ENCODE data around the gene MET. TPM values are rescaled to one million over a fixed set of nuclear protein-coding genes. Genes with fewer than 3 reads are reported as not detected.

MET gene
- total RNA-seq, 1 experiment from 2014 or later: 5.0 TPM

DNA sequence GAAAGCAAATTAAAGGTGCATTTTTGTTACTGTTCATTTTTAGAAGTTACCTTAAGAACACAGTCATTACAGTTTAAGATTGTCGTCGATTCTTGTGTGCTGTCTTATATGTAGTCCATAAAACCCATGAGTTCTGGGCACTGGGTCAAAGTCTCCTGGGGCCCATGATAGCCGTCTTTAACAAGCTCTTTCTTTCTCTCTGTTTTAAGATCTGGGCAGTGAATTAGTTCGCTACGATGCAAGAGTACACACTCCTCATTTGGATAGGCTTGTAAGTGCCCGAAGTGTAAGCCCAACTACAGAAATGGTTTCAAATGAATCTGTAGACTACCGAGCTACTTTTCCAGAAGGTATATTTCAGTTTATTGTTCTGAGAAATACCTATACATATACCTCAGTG, 99.6 kb downstream of the MET start:
- Mint-ChIP-seq H3K27ac (no peak overlapping the region), H3K36me3 (ENCODE audit: insufficient read depth in 1 of 3, low read depth in 3 of 3) (no peaks in the 10 kb centered on the region), H3K4me3 (no peak overlapping the region), H3K9me3 (peaks cover 0 to 4% of the 10 kb centered on the region in 2 experiments; a peak in 1 of 5 replicates), H3K4me1 (peaks cover 7 to 8% of the 10 kb centered on the region in 2 experiments), H3K27me3 (ENCODE audit: low read depth) (peaks cover 55% of the 10 kb centered on the region)
- no peak overlapping the region for H4K5ac ChIP-seq (ENCODE audit: insufficient read length, low read depth, low read length)
- H4K20me1 ChIP-seq (ENCODE audit: control insufficient read depth, insufficient read depth, insufficient read length): no peaks in the 10 kb centered on the region
- no peak overlapping the region for H3K23ac ChIP-seq (ENCODE audit: insufficient read length, low read depth, low read length)
- H3K9ac ChIP-seq (ENCODE audit: extremely low read depth, insufficient read length, low read length): no peak overlapping the region
- no peak overlapping the region for H2AFZ ChIP-seq (ENCODE audit: low read length)
- H3K9me3 ChIP-seq (ENCODE audit: control insufficient read depth, low read depth, low read length): no peaks in the 10 kb centered on the region
- no peak overlapping the region for H2AK5ac ChIP-seq (ENCODE audit: insufficient read length, low read length)
- H3K18ac ChIP-seq (ENCODE audit: insufficient read length, low read depth, low read length): no peak overlapping the region
- no peaks in the 10 kb centered on the region for H3K4me1 ChIP-seq (ENCODE audit: insufficient read depth, low read length)
- H3K4ac ChIP-seq (ENCODE audit: low read depth, low read length): no peak overlapping the region
- H2BK5ac ChIP-seq (ENCODE audit: insufficient read length, low read length): no peak overlapping the region
- H3T11ph ChIP-seq (ENCODE audit: low read length): no peak overlapping the region
- no peak overlapping the region for H3K14ac ChIP-seq (ENCODE audit: insufficient read depth, low read length)
- H3K56ac ChIP-seq (ENCODE audit: insufficient read length, low read depth, low read length): no peak overlapping the region
- H3K27ac ChIP-seq (ENCODE audit: insufficient read length, low read depth, low read length): no peak overlapping the region
- no peaks in the 10 kb centered on the region for H3K27me3 ChIP-seq (ENCODE audit: insufficient read depth, low read length)
- H4K8ac ChIP-seq (replicated peaks; ENCODE audit: insufficient read length, low read depth, low read length): no peak overlapping the region
- no peak overlapping the region for H2BK20ac ChIP-seq (ENCODE audit: low read depth, low read length, poor library complexity, severe bottlenecking)
- H3K4me2 ChIP-seq (ENCODE audit: insufficient read depth, insufficient read length, low read length): no peak overlapping the region
- no peak for DNase-seq
- WGBS (ENCODE audit: extremely low coverage, insufficient read length, low lambda C conversion rate): no CpG with 5 or more reads among the region's 7 CpGs
- H3K79me1 ChIP-seq (ENCODE audit: insufficient read depth, low read depth, low read length, poor library complexity, severe bottlenecking): no peaks in the 10 kb centered on the region
- no peaks in the 10 kb centered on the region for H3K23me2 ChIP-seq (ENCODE audit: insufficient read length, low read depth, low read length, poor library complexity, severe bottlenecking)
- TF ChIP-seq, protein P1, sequence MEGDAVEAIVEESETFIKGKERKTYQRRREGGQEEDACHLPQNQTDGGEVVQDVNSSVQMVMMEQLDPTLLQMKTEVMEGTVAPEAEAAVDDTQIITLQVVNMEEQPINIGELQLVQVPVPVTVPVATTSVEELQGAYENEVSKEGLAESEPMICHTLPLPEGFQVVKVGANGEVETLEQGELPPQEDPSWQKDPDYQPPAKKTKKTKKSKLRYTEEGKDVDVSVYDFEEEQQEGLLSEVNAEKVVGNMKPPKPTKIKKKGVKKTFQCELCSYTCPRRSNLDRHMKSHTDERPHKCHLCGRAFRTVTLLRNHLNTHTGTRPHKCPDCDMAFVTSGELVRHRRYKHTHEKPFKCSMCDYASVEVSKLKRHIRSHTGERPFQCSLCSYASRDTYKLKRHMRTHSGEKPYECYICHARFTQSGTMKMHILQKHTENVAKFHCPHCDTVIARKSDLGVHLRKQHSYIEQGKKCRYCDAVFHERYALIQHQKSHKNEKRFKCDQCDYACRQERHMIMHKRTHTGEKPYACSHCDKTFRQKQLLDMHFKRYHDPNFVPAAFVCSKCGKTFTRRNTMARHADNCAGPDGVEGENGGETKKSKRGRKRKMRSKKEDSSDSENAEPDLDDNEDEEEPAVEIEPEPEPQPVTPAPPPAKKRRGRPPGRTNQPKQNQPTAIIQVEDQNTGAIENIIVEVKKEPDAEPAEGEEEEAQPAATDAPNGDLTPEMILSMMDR (conservative IDR thresholded peaks at IDR 0.05): no peak
- H2BK12ac ChIP-seq (ENCODE audit: insufficient read length, low read depth, low read length): no peak overlapping the region
- H2BK15ac ChIP-seq (ENCODE audit: low read depth, low read length): no peak overlapping the region
- no peaks in the 10 kb centered on the region for H3K79me2 ChIP-seq (ENCODE audit: insufficient read depth, low read length)
- H2BK120ac ChIP-seq (ENCODE audit: low read depth, low read length, poor library complexity, severe bottlenecking): no peak overlapping the region
- H4K91ac ChIP-seq (ENCODE audit: insufficient read length, low read depth, low read length): no peak overlapping the region

Measured in H9 (cell line).